ENCODE measurements around the gene SMU1. TPM values are rescaled to one million over a fixed set of nuclear protein-coding genes. Genes with fewer than 3 reads are reported as not detected.

Gene SMU1
- total RNA-seq, 2 donors from 2014 or later = 5.6 to 8.6 TPM

DNA sequence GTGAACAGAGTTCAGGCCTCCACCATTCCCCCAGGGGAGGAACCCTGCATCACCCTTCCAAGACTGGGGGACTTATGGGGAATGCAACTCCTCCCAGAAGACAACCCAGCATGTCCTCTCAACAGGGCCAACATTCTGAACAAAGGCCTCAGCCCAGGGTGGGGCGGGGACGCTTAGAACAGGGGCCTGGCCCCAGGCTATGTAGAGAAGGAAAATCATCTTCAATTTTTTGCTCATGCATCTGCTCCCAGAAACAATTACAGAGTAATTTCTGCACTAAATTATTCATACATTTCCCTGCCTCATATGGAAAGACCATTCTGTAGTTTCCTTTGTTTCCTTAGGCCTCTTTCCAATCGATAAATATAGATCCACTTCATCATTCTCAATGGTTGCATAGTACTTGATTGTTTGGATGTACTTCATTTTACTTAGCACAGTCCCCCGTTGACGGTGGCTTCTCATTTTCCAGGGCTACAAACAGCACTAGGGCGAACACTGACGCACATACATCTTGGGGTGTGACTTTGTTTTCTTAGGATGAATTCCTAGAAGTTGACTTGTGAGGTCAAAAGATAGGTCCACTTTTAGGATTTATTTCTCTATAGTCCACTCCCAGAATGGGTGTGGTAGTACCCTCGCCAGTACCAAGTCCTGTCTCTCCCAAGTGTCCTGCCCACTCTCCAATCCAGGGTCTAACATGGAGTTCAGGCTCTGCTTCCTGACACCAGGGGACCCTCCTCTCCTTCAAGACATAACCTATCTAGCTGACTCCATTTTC is 27.2 kb upstream of the SMU1 start:
- H3K4me1 ChIP-seq = peaks cover 15% of the 10 kb centered on the region
- H3K9me3 ChIP-seq = no peaks in the 10 kb centered on the region
- H3K36me3 ChIP-seq (replicated peaks in 1 of 2; ENCODE audit: insufficient read depth in 1 of 2, low read depth in 2 of 2) = no peaks in the 10 kb centered on the region
- no peak for ATAC-seq
- no peaks in the 10 kb centered on the region for H3K27me3 ChIP-seq
- H3K27ac ChIP-seq = no peak overlapping the region
- no peak overlapping the region for H3K4me3 ChIP-seq
- 68 to 87% methylated on average over 8 of the region's 8 CpGs for WGBS, 2 donors
- intact Hi-C loops (cut with DNase I) = no loop called here
- no peak for DNase-seq
- no peak for TF ChIP-seq POLR2A (IDR thresholded peaks at IDR 0.05)
- TF ChIP-seq, protein P1, sequence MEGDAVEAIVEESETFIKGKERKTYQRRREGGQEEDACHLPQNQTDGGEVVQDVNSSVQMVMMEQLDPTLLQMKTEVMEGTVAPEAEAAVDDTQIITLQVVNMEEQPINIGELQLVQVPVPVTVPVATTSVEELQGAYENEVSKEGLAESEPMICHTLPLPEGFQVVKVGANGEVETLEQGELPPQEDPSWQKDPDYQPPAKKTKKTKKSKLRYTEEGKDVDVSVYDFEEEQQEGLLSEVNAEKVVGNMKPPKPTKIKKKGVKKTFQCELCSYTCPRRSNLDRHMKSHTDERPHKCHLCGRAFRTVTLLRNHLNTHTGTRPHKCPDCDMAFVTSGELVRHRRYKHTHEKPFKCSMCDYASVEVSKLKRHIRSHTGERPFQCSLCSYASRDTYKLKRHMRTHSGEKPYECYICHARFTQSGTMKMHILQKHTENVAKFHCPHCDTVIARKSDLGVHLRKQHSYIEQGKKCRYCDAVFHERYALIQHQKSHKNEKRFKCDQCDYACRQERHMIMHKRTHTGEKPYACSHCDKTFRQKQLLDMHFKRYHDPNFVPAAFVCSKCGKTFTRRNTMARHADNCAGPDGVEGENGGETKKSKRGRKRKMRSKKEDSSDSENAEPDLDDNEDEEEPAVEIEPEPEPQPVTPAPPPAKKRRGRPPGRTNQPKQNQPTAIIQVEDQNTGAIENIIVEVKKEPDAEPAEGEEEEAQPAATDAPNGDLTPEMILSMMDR (IDR thresholded peaks at IDR 0.05) = no peak

DNA sequence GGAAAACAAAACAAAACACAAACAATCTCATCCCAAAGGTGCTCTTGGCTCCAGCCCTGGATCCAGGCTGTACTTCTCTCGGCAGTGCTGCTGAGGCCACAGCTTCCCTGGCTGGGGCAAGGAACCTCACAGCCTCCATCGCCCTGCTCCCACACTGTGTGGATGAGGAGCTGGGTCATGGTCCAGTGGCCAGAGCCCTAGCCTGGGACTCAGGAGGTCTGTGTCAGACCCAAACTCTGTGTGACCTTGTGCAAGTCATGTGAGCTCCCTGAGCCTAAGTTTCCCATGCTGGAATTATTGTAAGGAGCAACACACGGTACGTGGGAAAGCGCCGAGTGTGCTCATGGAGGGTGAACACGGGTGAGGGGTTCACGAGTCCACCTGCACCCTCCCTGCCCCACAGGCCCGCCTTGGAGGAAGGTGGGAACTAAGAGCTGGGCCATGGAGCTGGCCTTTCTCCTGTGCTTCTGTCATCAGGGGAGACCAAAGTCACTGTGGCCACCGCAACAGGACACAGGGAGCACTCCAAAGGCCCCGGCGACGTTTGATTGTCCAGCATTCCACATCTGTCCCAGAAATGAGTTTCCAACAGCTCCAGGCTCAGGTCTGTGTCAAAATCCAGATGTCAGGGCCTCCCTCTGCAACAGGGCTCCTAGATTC is 26.2 kb upstream of the SMU1 start:
- no peak for ATAC-seq
- H3K36me3 ChIP-seq (replicated peaks in 1 of 2; ENCODE audit: insufficient read depth in 1 of 2, low read depth in 2 of 2) = no peaks in the 10 kb centered on the region
- intact Hi-C loops (cut with DNase I) = no loop called here
- no peaks in the 10 kb centered on the region for H3K9me3 ChIP-seq
- no peak for DNase-seq
- H3K4me3 ChIP-seq = no peak overlapping the region
- WGBS, 2 donors = 85 to 93% methylated on average over 9 to 10 of the region's 13 CpGs
- H3K27ac ChIP-seq = no peak overlapping the region
- H3K4me1 ChIP-seq = peaks cover 14% of the 10 kb centered on the region
- H3K27me3 ChIP-seq = no peaks in the 10 kb centered on the region
- TF ChIP-seq POLR2A (IDR thresholded peaks at IDR 0.05) = no peak
- TF ChIP-seq, protein P1 (IDR thresholded peaks at IDR 0.05) = no peak

DNA sequence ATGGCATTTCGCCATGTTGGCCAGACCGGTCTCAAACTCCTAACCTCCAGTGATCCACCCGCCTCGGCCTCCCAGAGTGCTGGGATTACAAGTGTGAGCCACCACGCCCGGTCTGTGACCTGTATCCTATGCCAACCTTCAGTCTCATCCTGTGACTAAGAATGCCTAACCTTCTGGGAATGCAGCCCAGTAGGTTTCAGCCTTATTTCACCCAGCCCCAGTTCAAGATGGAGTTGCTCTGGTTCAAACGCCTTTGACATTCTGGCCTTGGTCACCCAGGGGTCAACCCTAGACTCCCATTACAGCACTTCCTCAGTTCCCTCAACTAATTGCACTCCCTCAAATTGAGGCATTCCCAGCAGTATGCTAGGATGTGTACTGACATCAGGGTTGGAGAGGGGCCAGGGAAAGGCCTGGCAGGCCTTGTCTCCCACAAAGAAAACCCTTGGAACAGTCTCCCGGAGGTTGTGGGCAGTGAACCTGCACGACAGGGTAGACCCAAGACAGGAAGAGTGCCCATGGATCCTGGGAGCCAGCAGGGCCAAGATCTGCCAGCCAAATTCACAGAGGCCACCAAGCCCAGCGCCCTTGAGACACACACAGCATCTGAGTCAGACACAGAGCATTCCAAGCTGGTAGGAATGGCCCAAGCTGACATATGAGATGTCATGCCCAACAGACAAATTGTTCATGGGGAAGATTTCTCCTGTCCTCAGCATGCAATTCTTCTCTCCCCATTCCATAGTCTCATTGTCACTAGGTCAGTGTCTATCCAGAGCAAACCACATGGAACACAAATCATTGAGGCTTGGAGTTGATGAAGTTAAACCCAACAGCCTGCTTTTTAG is 24.9 kb upstream of the SMU1 start:
- ATAC-seq (peak; percentile 30), DNase-seq (peak in 1 of 4 donors; percentile 24)
- no peak for TF ChIP-seq POLR2A (IDR thresholded peaks at IDR 0.05)
- TF ChIP-seq, protein P1 (IDR thresholded peaks at IDR 0.05) = no peak
- WGBS, 2 donors = 77 to 88% methylated on average over 7 to 10 of the region's 10 CpGs
- Histone ChIP-seq H3K9me3 (no peaks in the 10 kb centered on the region), H3K27me3 (no peaks in the 10 kb centered on the region), H3K4me1 (peaks cover under 1% of the 10 kb centered on the region), H3K4me3 (no peak overlapping the region), H3K27ac (no peak overlapping the region), H3K36me3 (replicated peaks in 1 of 2; ENCODE audit: insufficient read depth in 1 of 2, low read depth in 2 of 2) (no peaks in the 10 kb centered on the region)
- intact Hi-C loops (cut with DNase I) = no loop called here

DNA sequence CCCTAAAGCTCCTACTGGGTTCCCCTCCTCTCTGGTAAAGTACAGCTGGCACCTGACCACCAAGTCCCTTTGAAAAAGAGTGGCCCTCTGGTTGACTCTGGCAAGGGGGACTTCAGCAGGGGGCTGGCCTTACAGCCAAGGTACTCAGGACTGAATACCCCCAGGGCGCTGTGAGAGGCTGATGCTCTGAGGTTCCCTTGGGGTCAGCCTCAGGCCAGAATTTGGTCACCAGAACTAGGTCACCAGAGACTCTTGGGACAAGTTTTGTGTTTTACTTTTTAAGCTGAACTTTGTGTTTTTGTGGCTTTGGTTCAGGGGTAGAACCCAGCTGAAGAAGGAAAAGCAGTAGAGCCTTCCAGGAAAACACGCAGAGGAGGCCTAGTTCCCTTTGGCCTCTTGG is 23.3 kb upstream of the SMU1 start:
- no peaks in the 10 kb centered on the region for H3K27me3 ChIP-seq
- intact Hi-C loops (cut with DNase I) = no loop called here

More for the DNA sequence above, 23.3 kb upstream of the SMU1 start:
- TF ChIP-seq, protein P1 (IDR thresholded peaks at IDR 0.05) = no peak
- no peak for TF ChIP-seq POLR2A (IDR thresholded peaks at IDR 0.05)
- ATAC-seq (no peak), DNase-seq (no peak)
- H3K4me3 ChIP-seq = no peak overlapping the region
- H3K9me3 ChIP-seq = no peaks in the 10 kb centered on the region
- 84 to 92% methylated on average over 1 to 2 of the region's 2 CpGs for WGBS, 2 donors
- H3K27ac ChIP-seq = no peak overlapping the region
- H3K4me1 ChIP-seq = no peaks in the 10 kb centered on the region
- no peaks in the 10 kb centered on the region for H3K36me3 ChIP-seq (replicated peaks in 1 of 2; ENCODE audit: insufficient read depth in 1 of 2, low read depth in 2 of 2)
